Nephron progenitor cell (in vitro differentiated cells): Measurements from ENCODE around the gene RNF128.
A peak's percentile ranks its signal among the peaks of the same experiment; 100 is the strongest.
"Not testable (repeated sequence)": the region's sequence is repeated elsewhere in the genome, so short reads cannot be mapped to it uniquely, and the experiment has no call there.

Experiments used
- DNase-seq: peaks from one replicate; pipeline ENCODE4 v3.0.0; 2021
- H3K27ac Mint-ChIP-seq: 2 replicates; pipeline ENCODE4 v1.8.0; 2021; ENCODE audit warnings: mild to moderate bottlenecking, moderate library complexity, mixed read lengths
- H3K27me3 Mint-ChIP-seq: 2 replicates; pipeline ENCODE4 v1.8.0; 2021; ENCODE audit warnings: mild to moderate bottlenecking, low read depth, mixed read lengths; ENCODE audit not compliant: poor library complexity
- H3K36me3 Mint-ChIP-seq: 2 replicates; pipeline ENCODE4 v1.8.0; 2021; ENCODE audit warnings: low read depth, mixed read lengths
- H3K4me1 Mint-ChIP-seq: 2 replicates; pipeline ENCODE4 v1.8.0; 2021; ENCODE audit warnings: mixed read lengths
- H3K4me3 Mint-ChIP-seq: 2 replicates; pipeline ENCODE4 v1.8.0; 2021; ENCODE audit warnings: mild to moderate bottlenecking, moderate library complexity, mixed read lengths
- H3K9me3 Mint-ChIP-seq: 2 replicates; pipeline ENCODE4 v1.8.0; 2021; ENCODE audit warnings: mild to moderate bottlenecking, moderate library complexity, mixed read lengths
- TF ChIP-seq, protein P1 (sequence below): fragments of 200-600 bp; sonication (generic); IDR thresholded peaks from 2 replicates; pipeline ENCODE4 v1.5.0; 2021; ENCODE audit warnings: antibody characterized with exemption

Gene RNF128

DNA sequence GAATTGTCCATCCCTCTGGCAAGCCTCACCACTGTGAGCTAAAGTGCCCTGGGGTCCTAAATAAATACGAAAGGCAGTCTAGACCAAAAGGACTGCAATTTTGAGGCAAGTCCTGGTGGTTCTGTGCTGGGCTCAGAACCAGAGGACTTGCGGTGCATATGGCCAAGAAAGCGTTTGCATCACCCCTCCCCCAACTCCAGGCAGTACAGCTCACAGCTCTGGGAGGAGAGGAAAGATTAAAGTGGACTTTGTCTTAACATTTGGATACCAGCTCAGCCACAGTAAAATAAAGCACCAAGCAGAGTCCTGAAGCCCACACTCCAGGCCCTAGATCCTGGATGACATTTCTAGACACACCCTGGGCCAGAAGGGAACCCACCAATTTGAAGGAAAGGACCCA, 24.9 kb downstream of the RNF128 start:
- peaks cover 44% of the 10 kb centered on the region for H3K9me3 Mint-ChIP-seq
- TF ChIP-seq, protein P1, sequence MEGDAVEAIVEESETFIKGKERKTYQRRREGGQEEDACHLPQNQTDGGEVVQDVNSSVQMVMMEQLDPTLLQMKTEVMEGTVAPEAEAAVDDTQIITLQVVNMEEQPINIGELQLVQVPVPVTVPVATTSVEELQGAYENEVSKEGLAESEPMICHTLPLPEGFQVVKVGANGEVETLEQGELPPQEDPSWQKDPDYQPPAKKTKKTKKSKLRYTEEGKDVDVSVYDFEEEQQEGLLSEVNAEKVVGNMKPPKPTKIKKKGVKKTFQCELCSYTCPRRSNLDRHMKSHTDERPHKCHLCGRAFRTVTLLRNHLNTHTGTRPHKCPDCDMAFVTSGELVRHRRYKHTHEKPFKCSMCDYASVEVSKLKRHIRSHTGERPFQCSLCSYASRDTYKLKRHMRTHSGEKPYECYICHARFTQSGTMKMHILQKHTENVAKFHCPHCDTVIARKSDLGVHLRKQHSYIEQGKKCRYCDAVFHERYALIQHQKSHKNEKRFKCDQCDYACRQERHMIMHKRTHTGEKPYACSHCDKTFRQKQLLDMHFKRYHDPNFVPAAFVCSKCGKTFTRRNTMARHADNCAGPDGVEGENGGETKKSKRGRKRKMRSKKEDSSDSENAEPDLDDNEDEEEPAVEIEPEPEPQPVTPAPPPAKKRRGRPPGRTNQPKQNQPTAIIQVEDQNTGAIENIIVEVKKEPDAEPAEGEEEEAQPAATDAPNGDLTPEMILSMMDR, result no peak
- no peak overlapping the region for H3K27ac Mint-ChIP-seq
- no peaks in the 10 kb centered on the region for H3K36me3 Mint-ChIP-seq
- no peaks in the 10 kb centered on the region for H3K4me1 Mint-ChIP-seq
- H3K4me3 Mint-ChIP-seq, result no peak overlapping the region
- peaks cover 17% of the 10 kb centered on the region for H3K27me3 Mint-ChIP-seq
- no peak for DNase-seq

DNA sequence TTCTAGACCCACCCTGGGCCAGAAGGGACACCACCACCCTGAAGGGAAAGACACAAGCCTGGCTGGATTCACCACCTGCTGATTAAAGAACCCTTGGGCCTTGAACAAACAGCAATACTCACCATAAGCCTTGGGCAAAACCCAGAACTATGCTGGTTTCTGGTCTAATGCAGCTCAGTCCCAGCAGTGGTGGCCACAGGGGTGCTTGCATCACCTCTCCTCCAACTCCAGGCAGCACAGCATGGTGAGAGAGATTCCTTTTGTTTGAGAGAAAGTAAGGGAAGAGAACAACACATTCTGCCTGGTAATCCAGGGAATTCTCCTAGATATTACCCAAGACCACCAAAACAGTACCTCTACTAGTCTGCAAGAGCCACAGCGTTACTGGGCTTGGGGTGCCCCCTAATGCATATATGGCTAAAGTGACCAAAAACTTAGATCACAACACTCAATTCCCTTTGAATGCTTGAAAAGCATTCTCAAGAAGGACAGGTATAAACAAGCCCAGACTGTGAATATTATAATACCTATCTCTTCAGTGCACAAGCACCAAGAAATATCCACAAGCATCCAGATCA, 25.7 kb downstream of the RNF128 start:
- TF ChIP-seq, protein P1, result peak; percentile 14
- no peak for DNase-seq
- Mint-ChIP-seq H3K27me3 (peaks cover 14% of the 10 kb centered on the region), H3K36me3 (no peaks in the 10 kb centered on the region), H3K4me1 (no peaks in the 10 kb centered on the region), H3K4me3 (no peak overlapping the region), H3K9me3 (peaks cover 44% of the 10 kb centered on the region), H3K27ac (no peak overlapping the region)

DNA sequence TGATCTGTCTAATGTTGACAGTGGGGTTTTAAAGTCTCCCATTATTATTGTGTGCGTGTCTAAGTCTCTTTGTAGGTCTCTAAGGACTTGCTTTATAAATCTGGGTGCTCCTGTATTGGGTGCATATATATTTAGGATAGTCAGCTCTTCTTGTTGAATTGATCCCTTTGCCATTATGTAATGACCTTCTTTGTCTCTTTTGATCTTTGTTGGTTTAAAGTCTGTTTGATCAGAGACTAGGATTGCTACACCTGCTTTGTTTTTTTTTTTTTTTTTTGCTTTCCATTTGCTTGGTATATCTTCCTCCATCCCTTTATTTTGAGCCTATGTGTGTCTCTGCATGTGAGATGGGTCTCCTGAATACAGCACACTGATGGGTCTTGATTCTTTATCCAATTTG, 42.8 kb downstream of the RNF128 start:
- not testable (repeated sequence) for H3K27me3 Mint-ChIP-seq, H3K4me1 Mint-ChIP-seq, H3K27ac Mint-ChIP-seq, DNase-seq, H3K4me3 Mint-ChIP-seq, H3K36me3 Mint-ChIP-seq
- H3K9me3 Mint-ChIP-seq, result peaks cover 28% of the 10 kb centered on the region

DNA sequence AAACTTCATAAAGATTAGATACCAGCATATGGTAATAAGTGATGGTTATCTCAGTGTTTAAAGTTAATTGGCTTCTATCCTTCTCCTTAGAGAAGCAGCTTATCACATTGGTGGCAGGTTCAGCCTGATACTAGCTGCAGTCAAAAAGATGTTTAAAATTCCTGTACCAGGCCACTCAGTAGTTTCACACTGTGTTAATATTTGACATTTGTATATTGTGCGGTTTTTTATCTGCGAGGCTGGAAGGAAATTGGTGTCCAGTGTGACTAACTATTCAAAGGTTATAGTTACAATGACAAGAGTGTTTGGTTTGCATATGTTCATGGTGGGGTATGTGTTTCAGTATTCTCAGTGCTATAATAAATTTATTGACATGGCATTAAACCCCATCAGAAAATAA, 48.5 kb downstream of the RNF128 start:
- Mint-ChIP-seq H3K4me1 (no peaks in the 10 kb centered on the region), H3K27ac (no peak overlapping the region), H3K36me3 (no peaks in the 10 kb centered on the region), H3K9me3 (peaks cover 10% of the 10 kb centered on the region), H3K27me3 (no peaks in the 10 kb centered on the region), H3K4me3 (no peak overlapping the region)
- TF ChIP-seq, protein P1, result no peak
- DNase-seq, result no peak

DNA sequence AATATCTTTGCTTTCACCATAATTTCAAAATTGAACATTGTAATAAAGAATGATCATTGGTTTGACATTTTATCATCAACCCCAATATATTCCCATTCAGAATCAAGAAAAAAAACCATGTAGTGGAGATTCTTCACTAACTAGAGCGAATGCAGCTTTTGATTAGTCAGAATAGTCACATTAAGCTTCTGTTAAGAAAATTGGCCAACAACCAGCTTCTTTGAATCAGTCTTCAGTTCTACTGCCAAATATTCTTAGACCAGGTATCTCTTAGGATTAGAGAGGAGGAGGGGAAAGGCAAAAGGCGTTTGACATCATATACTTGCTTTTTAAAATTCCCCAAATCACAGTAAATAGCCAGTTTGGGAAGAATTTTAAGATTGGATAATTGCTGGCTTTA, 53.8 kb downstream of the RNF128 start:
- no peaks in the 10 kb centered on the region for H3K4me1 Mint-ChIP-seq
- no peak overlapping the region for H3K4me3 Mint-ChIP-seq
- H3K9me3 Mint-ChIP-seq, result no peaks in the 10 kb centered on the region
- peaks cover 6% of the 10 kb centered on the region for H3K27me3 Mint-ChIP-seq
- DNase-seq, result no peak
- H3K36me3 Mint-ChIP-seq, result no peaks in the 10 kb centered on the region
- no peak overlapping the region for H3K27ac Mint-ChIP-seq
- TF ChIP-seq, protein P1, result no peak

DNA sequence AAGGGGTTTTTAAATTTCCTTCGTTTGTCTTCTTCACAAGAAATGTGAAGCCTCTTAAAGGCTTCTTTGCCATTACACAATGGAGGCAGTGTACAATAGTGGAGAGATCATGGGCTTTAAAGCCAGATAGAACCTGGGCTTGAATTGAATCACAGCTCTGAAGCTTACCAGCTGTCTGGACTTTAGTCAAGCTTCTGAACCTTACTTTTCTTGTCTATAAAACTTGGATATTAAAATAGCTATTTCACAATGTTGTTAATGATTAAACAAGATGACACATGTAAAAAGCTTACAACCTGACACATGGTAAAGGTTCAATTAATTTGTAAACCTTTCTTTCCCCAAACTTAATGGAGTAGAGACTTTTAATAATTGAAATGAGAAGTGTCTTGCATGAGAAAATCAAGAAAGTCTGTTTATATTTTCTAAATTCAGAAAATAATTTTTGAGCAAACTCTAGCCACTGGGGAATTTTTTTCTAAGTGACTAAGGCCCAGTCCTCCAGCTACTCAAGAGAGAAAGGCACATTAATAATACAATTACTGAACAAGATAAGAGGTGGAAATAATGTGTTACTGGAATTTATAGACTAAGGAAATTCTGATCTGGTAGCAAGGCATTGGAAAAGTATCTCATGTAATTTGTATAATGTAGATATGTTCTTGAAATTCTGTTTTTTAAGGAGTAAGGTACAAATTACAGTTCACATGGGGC, 54.3 kb downstream of the RNF128 start:
- H3K36me3 Mint-ChIP-seq, result no peaks in the 10 kb centered on the region
- no peak overlapping the region for H3K4me3 Mint-ChIP-seq
- no peaks in the 10 kb centered on the region for H3K9me3 Mint-ChIP-seq
- no peaks in the 10 kb centered on the region for H3K4me1 Mint-ChIP-seq
- H3K27me3 Mint-ChIP-seq, result peaks cover 6% of the 10 kb centered on the region
- H3K27ac Mint-ChIP-seq, result no peak overlapping the region
- TF ChIP-seq, protein P1, result no peak
- DNase-seq, result no peak
